SK-N-SH (cell line): Measurements from ENCODE around the gene SBF2. TPM values are rescaled to one million over a fixed set of nuclear protein-coding genes. Genes with fewer than 3 reads are reported as not detected.

Experiments used
- CTCF ChIA-PET: fragments of 300-600, 350-600 bp; formaldehyde crosslinking; extraction: SDS; loops from one replicate; lab custom pipeline; 2021; lab: Yijun Ruan, JAX
- POLR2A ChIA-PET: fragments of 350-600 bp; sonication (Branson Sonifier 250); formaldehyde crosslinking; extraction: SDS; loops from one replicate; lab custom pipeline; 2020; ENCODE audit warnings: antibody characterized with exemption, inconsistent platforms; lab: Yijun Ruan, JAX
- DNase-seq: peaks from one replicate; pipeline ENCODE4 v3.0.0; 2012
- H2AFZ ChIP-seq: fragments of 200-600 bp; sonication (generic); 2 replicates; pipeline ENCODE4 v1.8.1; 2016; ENCODE audit warnings: antibody characterized with exemption, mild to moderate bottlenecking, low read depth
- H3F3A ChIP-seq: fragments of 200-600 bp; sonication (generic); replicated peaks from 2 replicates; pipeline ENCODE3; 2016; ENCODE audit warnings: antibody characterized with exemption, mild to moderate bottlenecking; ENCODE audit not compliant: insufficient read depth
- H3K27ac ChIP-seq, 2 experiments: fragments of 200-500 bp in 1 of 2; fragments of 200-600 bp in 1 of 2; sonication (Bioruptor generic) in 1 of 2; sonication (generic), shearing (Covaris generic) in 1 of 2; 2 replicates each; pipeline versions ENCODE4 v1.5.1 to v1.6.1; 2014 to 2016; ENCODE audit warnings: low read depth in 2 of 2, inconsistent platforms in 1 of 2, low read length in 1 of 2, mild to moderate bottlenecking in 1 of 2, mixed read lengths in 1 of 2
- H3K27me3 ChIP-seq: fragments of 200-600 bp; sonication (generic), shearing (Covaris generic); 2 replicates; pipeline ENCODE4 v1.6.1; 2016; ENCODE audit warnings: mixed run types; ENCODE audit not compliant: insufficient read depth
- H3K36me3 ChIP-seq, 2 experiments: fragments of 200-500 bp in 1 of 2; fragments of 200-600 bp in 1 of 2; sonication (Bioruptor generic) in 1 of 2; sonication (generic) in 1 of 2; replicated peaks in 1 of 2; 2 replicates each; pipeline versions ENCODE3 to v1.5.1; 2014 to 2016; ENCODE audit warnings: low read length in 1 of 2, mild to moderate bottlenecking in 1 of 2; ENCODE audit not compliant: insufficient read depth in 2 of 2, control insufficient read depth in 1 of 2
- H3K4me1 ChIP-seq, 2 experiments: fragments of 200-500 bp in 1 of 2; fragments of 200-600 bp in 1 of 2; sonication (Bioruptor generic) in 1 of 2; sonication (generic), shearing (Covaris generic) in 1 of 2; 2 replicates each; pipeline versions ENCODE4 v1.5.1 to v1.6.1; 2014 to 2016; ENCODE audit warnings: low read depth in 1 of 2, low read length in 1 of 2, mixed run types in 1 of 2; ENCODE audit not compliant: insufficient read depth in 2 of 2, control insufficient read depth in 1 of 2
- H3K4me2 ChIP-seq: fragments of 200-600 bp; sonication (generic), shearing (Covaris generic); 2 replicates; pipeline ENCODE4 v1.6.1; 2017; ENCODE audit warnings: mixed run types
- H3K4me3 ChIP-seq, 2 experiments: fragments of 200-500 bp in 1 of 2; fragments of 200-600 bp in 1 of 2; sonication (Bioruptor generic) in 1 of 2; sonication (generic), shearing (Covaris generic) in 1 of 2; 2 replicates each; pipeline versions ENCODE4 v1.5.1 to v1.8.1; 2014 to 2016; ENCODE audit warnings: low read depth in 2 of 2, inconsistent platforms in 1 of 2, low read length in 1 of 2, mild to moderate bottlenecking in 1 of 2, mixed read lengths in 1 of 2, moderate library complexity in 1 of 2
- H3K79me2 ChIP-seq: fragments of 200-600 bp; sonication (generic); 2 replicates; pipeline ENCODE4 v1.8.1; 2017; ENCODE audit warnings: mild to moderate bottlenecking; ENCODE audit not compliant: insufficient read depth
- H3K9ac ChIP-seq: fragments of 200-600 bp; sonication (generic); 2 replicates; pipeline ENCODE4 v1.6.1; 2017; ENCODE audit warnings: mixed run types
- H3K9me2 ChIP-seq: fragments of 200-600 bp; sonication (generic); 2 replicates; pipeline ENCODE4 v1.6.1; 2017; ENCODE audit warnings: mixed run types
- H3K9me3 ChIP-seq: fragments of 200-600 bp; sonication (generic); 2 replicates; pipeline ENCODE4 v1.6.1; 2017; ENCODE audit warnings: mixed run types, mild to moderate bottlenecking, moderate library complexity
- H4K20me1 ChIP-seq: fragments of 200-600 bp; sonication (generic); 2 replicates; pipeline ENCODE4 v1.6.1; 2017; ENCODE audit warnings: mild to moderate bottlenecking, mixed run types; ENCODE audit not compliant: insufficient read depth
- GATA2 ChIP-seq: sonication (generic); formaldehyde crosslinking; IDR thresholded peaks from 2 replicates; pipeline ENCODE4 v1.5.0; 2020; ENCODE audit warnings: mild to moderate bottlenecking, missing genetic modification reagents
- RAD21 ChIP-seq: IDR thresholded peaks from 2 replicates; pipeline ENCODE4 v1.6.1; 2012; ENCODE audit warnings: mild to moderate bottlenecking, low read length
- TCF12 ChIP-seq: IDR thresholded peaks from 2 replicates; pipeline ENCODE4 v1.4.0; 2012
- YY1 ChIP-seq: IDR thresholded peaks from 2 replicates; pipeline ENCODE4 v1.4.0; 2012; ENCODE audit warnings: low read depth, mild to moderate bottlenecking
- WGBS: methylation state at CpG from one replicate; pipeline ENCODE4 v1.1.6; 2017; ENCODE audit warnings: low lambda C conversion rate; 5-methylcytosine and 5-hydroxymethylcytosine counted together
- polyA plus RNA-seq, 3 experiments: library from polyadenylated mRNA; depleted of rRNA; stranded (reverse); fragments of >200 nt; gene quantifications; 2 replicates each; pipeline ENCODE4 v1.2.3, GENCODE V29; 2012
- TF ChIP-seq, protein P1 (sequence below): IDR thresholded peaks from 2 replicates; pipeline ENCODE4 v1.4.0; 2012; ENCODE audit warnings: low read depth
- TF ChIP-seq, protein P2 (sequence below): fragments of 200-600 bp; sonication (generic); IDR thresholded peaks from 2 replicates; pipeline ENCODE4 v1.6.1; 2017; ENCODE audit warnings: antibody characterized with exemption, mild to moderate bottlenecking, moderate library complexity
- TF ChIP-seq, protein P3 (sequence below): fragments of 150-350 bp; IDR thresholded peaks from 2 replicates; pipeline ENCODE4 v1.6.1; 2017; ENCODE audit warnings: antibody characterized with exemption, low read length, low read depth, borderline replicate concordance
- TF ChIP-seq, protein P4 (sequence below): IDR thresholded peaks from 2 replicates; pipeline ENCODE4 v1.4.0; 2012; ENCODE audit warnings: low read depth, borderline replicate concordance

The SBF2 gene
- polyA plus RNA-seq, 1 of the 3 experiments (the other 2 are of a cell fraction) = 23.0 TPM

DNA sequence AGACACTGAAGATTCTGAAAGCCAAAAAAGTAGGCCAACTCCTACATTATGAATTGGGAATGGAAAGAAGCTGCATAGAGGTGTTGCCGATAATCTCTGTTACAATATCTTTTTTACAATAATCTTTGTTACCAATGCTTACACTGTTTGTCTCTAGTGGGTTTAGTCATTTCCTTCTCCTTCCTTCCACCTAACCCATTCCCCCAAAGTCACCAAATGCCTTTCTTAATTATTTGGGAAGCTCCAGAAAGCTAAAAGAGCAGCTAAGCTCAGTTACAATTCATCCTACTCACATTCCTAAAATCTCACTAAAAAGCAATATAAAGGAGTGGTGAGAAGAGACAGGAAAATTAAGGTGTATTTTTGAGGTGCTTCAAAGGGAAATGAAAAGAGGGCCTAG is 316.5 kb downstream of the SBF2 start:
- peaks cover 0 to 24% of the 10 kb centered on the region in 2 experiments for H3K36me3 ChIP-seq
- no peak overlapping the region for H3K4me2 ChIP-seq
- DNase-seq = no peak
- WGBS = 100% methylated on average over 1 of the region's 1 CpG
- ChIA-PET CTCF (interaction anchor here (0.8 to 1.2 kb wide), 2 partner anchors 327 to 330 kb away, joined by 3 read pairs; no protein-coding TSS in a partner anchor), POLR2A (no interaction called here)
- H3K9ac ChIP-seq = no peak overlapping the region
- peaks cover 15% of the 10 kb centered on the region for H3F3A ChIP-seq
- no peak overlapping the region for H3K27ac ChIP-seq
- H3K4me1 ChIP-seq = peaks cover 5 to 12% of the 10 kb centered on the region in 2 experiments; a peak in 2 of 4 replicates
- no peaks in the 10 kb centered on the region for H3K9me2 ChIP-seq
- no peaks in the 10 kb centered on the region for H3K9me3 ChIP-seq
- no peaks in the 10 kb centered on the region for H4K20me1 ChIP-seq
- no peak overlapping the region for H3K4me3 ChIP-seq
- no peak for TF ChIP-seq YY1
- no peak for TF ChIP-seq GATA2
- TF ChIP-seq, protein P1, sequence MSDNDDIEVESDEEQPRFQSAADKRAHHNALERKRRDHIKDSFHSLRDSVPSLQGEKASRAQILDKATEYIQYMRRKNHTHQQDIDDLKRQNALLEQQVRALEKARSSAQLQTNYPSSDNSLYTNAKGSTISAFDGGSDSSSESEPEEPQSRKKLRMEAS = no peak
- TF ChIP-seq TCF12 = no peak
- TF ChIP-seq, protein P2, sequence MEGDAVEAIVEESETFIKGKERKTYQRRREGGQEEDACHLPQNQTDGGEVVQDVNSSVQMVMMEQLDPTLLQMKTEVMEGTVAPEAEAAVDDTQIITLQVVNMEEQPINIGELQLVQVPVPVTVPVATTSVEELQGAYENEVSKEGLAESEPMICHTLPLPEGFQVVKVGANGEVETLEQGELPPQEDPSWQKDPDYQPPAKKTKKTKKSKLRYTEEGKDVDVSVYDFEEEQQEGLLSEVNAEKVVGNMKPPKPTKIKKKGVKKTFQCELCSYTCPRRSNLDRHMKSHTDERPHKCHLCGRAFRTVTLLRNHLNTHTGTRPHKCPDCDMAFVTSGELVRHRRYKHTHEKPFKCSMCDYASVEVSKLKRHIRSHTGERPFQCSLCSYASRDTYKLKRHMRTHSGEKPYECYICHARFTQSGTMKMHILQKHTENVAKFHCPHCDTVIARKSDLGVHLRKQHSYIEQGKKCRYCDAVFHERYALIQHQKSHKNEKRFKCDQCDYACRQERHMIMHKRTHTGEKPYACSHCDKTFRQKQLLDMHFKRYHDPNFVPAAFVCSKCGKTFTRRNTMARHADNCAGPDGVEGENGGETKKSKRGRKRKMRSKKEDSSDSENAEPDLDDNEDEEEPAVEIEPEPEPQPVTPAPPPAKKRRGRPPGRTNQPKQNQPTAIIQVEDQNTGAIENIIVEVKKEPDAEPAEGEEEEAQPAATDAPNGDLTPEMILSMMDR = no peak
- TF ChIP-seq, protein P3, sequence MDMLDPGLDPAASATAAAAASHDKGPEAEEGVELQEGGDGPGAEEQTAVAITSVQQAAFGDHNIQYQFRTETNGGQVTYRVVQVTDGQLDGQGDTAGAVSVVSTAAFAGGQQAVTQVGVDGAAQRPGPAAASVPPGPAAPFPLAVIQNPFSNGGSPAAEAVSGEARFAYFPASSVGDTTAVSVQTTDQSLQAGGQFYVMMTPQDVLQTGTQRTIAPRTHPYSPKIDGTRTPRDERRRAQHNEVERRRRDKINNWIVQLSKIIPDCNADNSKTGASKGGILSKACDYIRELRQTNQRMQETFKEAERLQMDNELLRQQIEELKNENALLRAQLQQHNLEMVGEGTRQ = no peak
- H3K79me2 ChIP-seq = no peaks in the 10 kb centered on the region
- H2AFZ ChIP-seq = no peak overlapping the region
- no peaks in the 10 kb centered on the region for H3K27me3 ChIP-seq

DNA sequence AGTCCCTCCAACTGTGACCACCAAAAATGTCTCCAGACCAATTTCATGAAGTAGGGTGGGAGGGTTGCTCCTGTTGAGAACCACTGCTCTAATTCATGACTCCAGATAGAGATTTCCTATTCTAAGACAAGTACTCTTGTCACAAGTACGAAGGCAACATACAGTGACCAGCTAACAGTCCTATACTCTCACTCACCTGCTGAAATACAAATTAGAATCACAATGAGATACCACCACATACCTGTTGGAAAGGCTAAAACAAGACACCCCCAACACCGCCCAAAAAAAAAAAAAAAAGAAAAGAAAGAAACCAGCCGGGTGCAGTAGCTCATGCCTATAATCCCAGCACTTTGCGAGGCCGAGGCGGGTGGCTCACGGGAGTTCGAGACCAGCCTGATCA is 319.6 kb downstream of the SBF2 start:
- Histone ChIP-seq H3K4me2 (no peak overlapping the region), H3K27me3 (no peaks in the 10 kb centered on the region), H4K20me1 (no peaks in the 10 kb centered on the region), H3K9ac (no peak overlapping the region), H3K4me3 (no peak overlapping the region), H3K79me2 (no peaks in the 10 kb centered on the region), H3K27ac (peak overlapping the region in 1 of 2 experiments; percentile 5; a peak in 1 of 4 replicates), H3K9me2 (no peaks in the 10 kb centered on the region), H3K4me1 (peaks cover 2 to 4% of the 10 kb centered on the region in 2 experiments; a peak in 2 of 4 replicates), H3K36me3 (peaks cover 0 to 17% of the 10 kb centered on the region in 2 experiments), H2AFZ (no peak overlapping the region), H3K9me3 (no peaks in the 10 kb centered on the region), H3F3A (no peaks in the 10 kb centered on the region)
- CTCF ChIA-PET = interaction anchor here (1.1 to 2.6 kb wide), 7 partner anchors 9 to 335 kb away, joined by 3 to 21 read pairs (median 4); partner anchors contain the start of gene ADM
- WGBS = 96% methylated on average over 8 of the region's 8 CpGs
- DNase-seq = no peak
- POLR2A ChIA-PET = no interaction called here
- TF ChIP-seq RAD21 = peak; percentile 29
- TF ChIP-seq, protein P4, sequence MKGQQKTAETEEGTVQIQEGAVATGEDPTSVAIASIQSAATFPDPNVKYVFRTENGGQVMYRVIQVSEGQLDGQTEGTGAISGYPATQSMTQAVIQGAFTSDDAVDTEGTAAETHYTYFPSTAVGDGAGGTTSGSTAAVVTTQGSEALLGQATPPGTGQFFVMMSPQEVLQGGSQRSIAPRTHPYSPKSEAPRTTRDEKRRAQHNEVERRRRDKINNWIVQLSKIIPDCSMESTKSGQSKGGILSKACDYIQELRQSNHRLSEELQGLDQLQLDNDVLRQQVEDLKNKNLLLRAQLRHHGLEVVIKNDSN = no peak
